H9 (cell line): ENCODE data around the gene TRPM4. TPM values are rescaled to one million over a fixed set of nuclear protein-coding genes. Genes with fewer than 3 reads are reported as not detected.
A peak's percentile ranks its signal among the peaks of the same experiment; 100 is the strongest.

Experiments used
- DNase-seq: peaks from one replicate; pipeline ENCODE4 v3.0.0-alpha.2; 2017
- H2AFZ ChIP-seq: one replicate; pipeline ENCODE4 v1.6.1; 2013; ENCODE audit warnings: mild to moderate bottlenecking, low read length, control low read depth, moderate library complexity
- H2AK5ac ChIP-seq: 2 replicates; pipeline ENCODE4 v1.6.1; 2013; ENCODE audit warnings: low read length, control low read depth, mixed read lengths; ENCODE audit not compliant: insufficient read length
- H2BK120ac ChIP-seq: one replicate; pipeline ENCODE4 v1.6.1; 2013; ENCODE audit warnings: low read depth, mild to moderate bottlenecking, low read length, control low read depth, inconsistent platforms; ENCODE audit not compliant: poor library complexity, severe bottlenecking
- H2BK12ac ChIP-seq: 2 replicates; pipeline ENCODE4 v1.6.1; 2013; ENCODE audit warnings: low read length, control low read depth, mixed read lengths, low read depth; ENCODE audit not compliant: insufficient read length
- H2BK15ac ChIP-seq: 2 replicates; pipeline ENCODE4 v1.6.1; 2013; ENCODE audit warnings: low read depth, low read length, control low read depth
- H2BK20ac ChIP-seq: one replicate; pipeline ENCODE4 v1.6.1; 2013; ENCODE audit warnings: low read depth, mild to moderate bottlenecking, low read length, control low read depth, inconsistent platforms; ENCODE audit not compliant: poor library complexity, severe bottlenecking
- H2BK5ac ChIP-seq: 2 replicates; pipeline ENCODE4 v1.6.1; 2013; ENCODE audit warnings: low read length, control low read depth, mixed read lengths; ENCODE audit not compliant: insufficient read length
- H3K14ac ChIP-seq: 2 replicates; pipeline ENCODE4 v1.6.1; 2013; ENCODE audit warnings: low read length, control low read depth; ENCODE audit not compliant: insufficient read depth
- H3K18ac ChIP-seq: 2 replicates; pipeline ENCODE4 v1.6.1; 2013; ENCODE audit warnings: low read depth, mild to moderate bottlenecking, mixed read lengths, low read length, control low read depth; ENCODE audit not compliant: insufficient read length
- H3K23ac ChIP-seq: 2 replicates; pipeline ENCODE4 v1.6.1; 2013; ENCODE audit warnings: low read length, control low read depth, mixed read lengths, low read depth; ENCODE audit not compliant: insufficient read length
- H3K23me2 ChIP-seq: 2 replicates; pipeline ENCODE4 v1.6.1; 2013; ENCODE audit warnings: low read depth, mild to moderate bottlenecking, mixed read lengths, low read length, control low read depth; ENCODE audit not compliant: insufficient read length, poor library complexity, severe bottlenecking
- H3K27ac ChIP-seq: 2 replicates; pipeline ENCODE4 v1.5.1; 2013; ENCODE audit warnings: low read length, control low read depth, mixed read lengths, low read depth; ENCODE audit not compliant: insufficient read length
- H3K27me3 ChIP-seq: 2 replicates; pipeline ENCODE4 v1.6.1; 2013; ENCODE audit warnings: low read length, control low read depth, inconsistent platforms; ENCODE audit not compliant: insufficient read depth
- H3K4ac ChIP-seq: 2 replicates; pipeline ENCODE4 v1.6.1; 2013; ENCODE audit warnings: low read depth, mild to moderate bottlenecking, control low read depth, inconsistent platforms, low read length, moderate library complexity
- H3K4me1 ChIP-seq: 2 replicates; pipeline ENCODE4 v1.6.1; 2013; ENCODE audit warnings: low read length, control low read depth, inconsistent platforms; ENCODE audit not compliant: insufficient read depth
- H3K4me2 ChIP-seq: 2 replicates; pipeline ENCODE4 v1.6.1; 2013; ENCODE audit warnings: low read length, control low read depth, mixed read lengths; ENCODE audit not compliant: insufficient read length, insufficient read depth
- H3K56ac ChIP-seq: 2 replicates; pipeline ENCODE4 v1.6.1; 2013; ENCODE audit warnings: low read depth, mild to moderate bottlenecking, mixed read lengths, low read length, control low read depth; ENCODE audit not compliant: insufficient read length
- H3K79me1 ChIP-seq: 2 replicates; pipeline ENCODE4 v1.6.1; 2013; ENCODE audit warnings: low read depth, mild to moderate bottlenecking, moderate library complexity, low read length, control low read depth, inconsistent platforms; ENCODE audit not compliant: insufficient read depth, poor library complexity, severe bottlenecking
- H3K79me2 ChIP-seq: 2 replicates; pipeline ENCODE4 v1.6.1; 2013; ENCODE audit warnings: low read length, control low read depth, inconsistent platforms; ENCODE audit not compliant: insufficient read depth
- H3K9ac ChIP-seq: 2 replicates; pipeline ENCODE4 v1.6.1; 2013; ENCODE audit warnings: low read length, control low read depth, mixed read lengths; ENCODE audit not compliant: insufficient read length; ENCODE audit errors: extremely low read depth
- H3K9me3 ChIP-seq: one replicate; pipeline ENCODE4 v1.6.1; 2013; ENCODE audit warnings: low read depth, low read length, inconsistent platforms; ENCODE audit not compliant: control insufficient read depth
- H3T11ph ChIP-seq: one replicate; pipeline ENCODE4 v1.6.1; 2013; ENCODE audit warnings: mild to moderate bottlenecking, low read length, control low read depth, inconsistent platforms
- H4K20me1 ChIP-seq: one replicate; pipeline ENCODE4 v1.6.1; 2013; ENCODE audit not compliant: control insufficient read depth, insufficient read length, insufficient read depth
- H4K5ac ChIP-seq: 2 replicates; pipeline ENCODE4 v1.6.1; 2013; ENCODE audit warnings: low read depth, mild to moderate bottlenecking, mixed read lengths, low read length, control low read depth; ENCODE audit not compliant: insufficient read length
- H4K8ac ChIP-seq: replicated peaks from 2 replicates; pipeline ENCODE4 v1.6.1; 2013; ENCODE audit warnings: low read length, control low read depth, mixed read lengths, low read depth; ENCODE audit not compliant: insufficient read length
- H4K91ac ChIP-seq: 2 replicates; pipeline ENCODE4 v1.6.1; 2013; ENCODE audit warnings: low read depth, mild to moderate bottlenecking, moderate library complexity, mixed read lengths, low read length, control low read depth; ENCODE audit not compliant: insufficient read length
- H3K27ac Mint-ChIP-seq, 3 experiments: 2 replicates in 2 of 3; 3 replicates in 1 of 3; pipeline ENCODE4 v1.8.0; 2020 to 2021; ENCODE audit warnings: mixed read lengths in 3 of 3, mild to moderate bottlenecking in 1 of 3, moderate library complexity in 1 of 3
- H3K27me3 Mint-ChIP-seq: 2 replicates; pipeline ENCODE4 v1.8.0; 2021; ENCODE audit warnings: low read depth, mild to moderate bottlenecking, moderate library complexity, mixed read lengths
- H3K36me3 Mint-ChIP-seq, 3 experiments: 2 replicates in 2 of 3; 3 replicates in 1 of 3; pipeline ENCODE4 v1.8.0; 2020 to 2021; ENCODE audit warnings: low read depth in 3 of 3, mixed read lengths in 3 of 3; ENCODE audit not compliant: insufficient read depth in 1 of 3
- H3K4me1 Mint-ChIP-seq, 2 experiments: 2 replicates each; pipeline ENCODE4 v1.8.0; 2020; ENCODE audit warnings: mixed read lengths in 2 of 2
- H3K4me3 Mint-ChIP-seq, 2 experiments: 2 replicates in 1 of 2; 3 replicates in 1 of 2; pipeline ENCODE4 v1.8.0; 2020 to 2021; ENCODE audit warnings: mild to moderate bottlenecking in 2 of 2, mixed read lengths in 2 of 2, moderate library complexity in 1 of 2
- H3K9me3 Mint-ChIP-seq, 2 experiments: 2 replicates in 1 of 2; 3 replicates in 1 of 2; pipeline ENCODE4 v1.8.0; 2020; ENCODE audit warnings: mild to moderate bottlenecking in 2 of 2, mixed read lengths in 2 of 2, moderate library complexity in 1 of 2
- WGBS: extraction: QIAGEN DNeasy Blood & Tissue Kit; methylation state at CpG from one replicate; pipeline ENCODE4 v1.1.7; 2013; ENCODE audit warnings: missing lambda C conversion rate, low lambda C conversion rate, mixed read lengths; ENCODE audit not compliant: insufficient read length; ENCODE audit errors: extremely low coverage; 5-methylcytosine and 5-hydroxymethylcytosine counted together
- total RNA-seq: library from RNA; stranded (reverse); gene quantifications from 2 replicates; pipeline ENCODE4 v1.2.1, GENCODE V29; 2021
- TF ChIP-seq, protein P1 (sequence below): fragments of 200-600 bp; sonication (generic); conservative IDR thresholded peaks from 3 replicates; pipeline ENCODE4 v1.8.0; 2021; ENCODE audit warnings: antibody characterized with exemption, mild to moderate bottlenecking

The TRPM4 gene
- total RNA-seq, 1 experiment from 2014 or later, result 6.9 TPM

DNA sequence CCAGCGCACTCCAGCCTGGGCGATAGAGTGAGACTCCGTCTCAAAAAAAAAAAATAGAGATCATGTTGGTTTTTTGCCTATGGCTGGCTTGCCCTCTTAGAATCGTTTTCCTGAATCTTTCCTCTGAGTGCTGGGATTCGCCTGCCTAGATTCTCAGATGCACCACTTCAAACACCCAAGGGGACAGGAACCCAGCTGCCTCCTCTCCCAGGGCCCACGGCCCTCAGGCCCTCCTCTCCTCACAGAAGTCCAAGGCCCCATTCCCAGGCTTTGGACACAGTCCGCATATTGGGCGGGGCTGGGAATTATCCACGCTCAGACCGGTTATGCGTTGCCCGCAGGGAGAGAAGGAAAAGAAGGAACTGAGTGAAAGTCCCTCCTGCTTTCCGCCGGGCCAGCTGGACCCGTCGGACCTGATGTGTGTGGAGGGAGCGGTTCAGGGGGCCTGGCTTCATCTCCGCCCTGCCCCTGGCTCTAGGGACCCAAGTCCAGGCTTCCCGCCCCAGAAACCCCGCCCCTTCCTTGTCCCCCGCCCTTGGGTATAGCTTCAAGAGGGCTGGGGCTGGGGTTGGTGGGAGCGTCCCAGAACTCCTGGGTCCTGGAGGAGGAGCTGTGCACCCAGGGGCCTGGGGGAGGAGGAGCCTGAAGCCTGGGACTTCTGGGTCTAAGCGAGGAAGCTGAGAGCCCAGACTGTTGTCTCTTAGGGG is 32.4 kb upstream of the TRPM4 start:
- peaks cover 9% of the 10 kb centered on the region; the same call in 1 of the 2 replicates for H3K27me3 ChIP-seq
- no peak overlapping the region for H3T11ph ChIP-seq
- Mint-ChIP-seq H3K36me3 (peaks cover 3 to 4% (median 4%) of the 10 kb centered on the region in 3 experiments; a peak in 3 of 7 replicates), H3K4me1 (peaks cover 25 to 37% of the 10 kb centered on the region in 2 experiments), H3K27ac (peak overlapping the region in 1 of 3 experiments; percentile 77; a peak in 1 of 7 replicates), H3K4me3 (peak overlapping the region; percentile 34 to 56; a peak in 4 of 5 replicates), H3K9me3 (no peaks in the 10 kb centered on the region; a peak in 1 of 5 replicates), H3K27me3 (peaks cover 30% of the 10 kb centered on the region)
- WGBS, result no CpG with 5 or more reads among the region's 23 CpGs
- no peak overlapping the region for H4K5ac ChIP-seq
- H2BK120ac ChIP-seq, result no peak overlapping the region
- no peaks in the 10 kb centered on the region for H3K79me2 ChIP-seq
- no peak overlapping the region for H2BK15ac ChIP-seq
- H3K14ac ChIP-seq, result no peak overlapping the region
- no peak overlapping the region for H3K56ac ChIP-seq
- H2AFZ ChIP-seq, result no peak overlapping the region
- H2BK5ac ChIP-seq, result no peak overlapping the region
- H3K23ac ChIP-seq, result no peak overlapping the region
- H3K23me2 ChIP-seq, result peaks cover 8% of the 10 kb centered on the region
- H4K91ac ChIP-seq, result no peak overlapping the region
- no peak overlapping the region for H3K27ac ChIP-seq
- TF ChIP-seq, protein P1, sequence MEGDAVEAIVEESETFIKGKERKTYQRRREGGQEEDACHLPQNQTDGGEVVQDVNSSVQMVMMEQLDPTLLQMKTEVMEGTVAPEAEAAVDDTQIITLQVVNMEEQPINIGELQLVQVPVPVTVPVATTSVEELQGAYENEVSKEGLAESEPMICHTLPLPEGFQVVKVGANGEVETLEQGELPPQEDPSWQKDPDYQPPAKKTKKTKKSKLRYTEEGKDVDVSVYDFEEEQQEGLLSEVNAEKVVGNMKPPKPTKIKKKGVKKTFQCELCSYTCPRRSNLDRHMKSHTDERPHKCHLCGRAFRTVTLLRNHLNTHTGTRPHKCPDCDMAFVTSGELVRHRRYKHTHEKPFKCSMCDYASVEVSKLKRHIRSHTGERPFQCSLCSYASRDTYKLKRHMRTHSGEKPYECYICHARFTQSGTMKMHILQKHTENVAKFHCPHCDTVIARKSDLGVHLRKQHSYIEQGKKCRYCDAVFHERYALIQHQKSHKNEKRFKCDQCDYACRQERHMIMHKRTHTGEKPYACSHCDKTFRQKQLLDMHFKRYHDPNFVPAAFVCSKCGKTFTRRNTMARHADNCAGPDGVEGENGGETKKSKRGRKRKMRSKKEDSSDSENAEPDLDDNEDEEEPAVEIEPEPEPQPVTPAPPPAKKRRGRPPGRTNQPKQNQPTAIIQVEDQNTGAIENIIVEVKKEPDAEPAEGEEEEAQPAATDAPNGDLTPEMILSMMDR, result no peak
- no peak overlapping the region for H2BK20ac ChIP-seq
- no peaks in the 10 kb centered on the region for H3K79me1 ChIP-seq
- H3K9ac ChIP-seq, result no peak overlapping the region
- peaks cover 4% of the 10 kb centered on the region; the same call in 1 of the 2 replicates for H3K4me1 ChIP-seq
- no peak overlapping the region for H3K18ac ChIP-seq
- no peak overlapping the region for H2AK5ac ChIP-seq
- no peaks in the 10 kb centered on the region for H3K9me3 ChIP-seq
- no peak overlapping the region for H3K4ac ChIP-seq
- H4K8ac ChIP-seq, result no peak overlapping the region
- H3K4me2 ChIP-seq, result peak overlapping the region; percentile 42
- DNase-seq, result peak; percentile 82
- H4K20me1 ChIP-seq, result no peaks in the 10 kb centered on the region
- H2BK12ac ChIP-seq, result no peak overlapping the region
